ENCODE results near the gene TXNRD1.

GRCh38 chr12:104342147-104342546, 126.6 kb downstream of the TXNRD1 start:
- no peak for TF ChIP-seq EZH2 (IDR thresholded peaks at IDR 0.05; ENCODE audit: insufficient read depth, low read length)
- TF ChIP-seq, protein P1, sequence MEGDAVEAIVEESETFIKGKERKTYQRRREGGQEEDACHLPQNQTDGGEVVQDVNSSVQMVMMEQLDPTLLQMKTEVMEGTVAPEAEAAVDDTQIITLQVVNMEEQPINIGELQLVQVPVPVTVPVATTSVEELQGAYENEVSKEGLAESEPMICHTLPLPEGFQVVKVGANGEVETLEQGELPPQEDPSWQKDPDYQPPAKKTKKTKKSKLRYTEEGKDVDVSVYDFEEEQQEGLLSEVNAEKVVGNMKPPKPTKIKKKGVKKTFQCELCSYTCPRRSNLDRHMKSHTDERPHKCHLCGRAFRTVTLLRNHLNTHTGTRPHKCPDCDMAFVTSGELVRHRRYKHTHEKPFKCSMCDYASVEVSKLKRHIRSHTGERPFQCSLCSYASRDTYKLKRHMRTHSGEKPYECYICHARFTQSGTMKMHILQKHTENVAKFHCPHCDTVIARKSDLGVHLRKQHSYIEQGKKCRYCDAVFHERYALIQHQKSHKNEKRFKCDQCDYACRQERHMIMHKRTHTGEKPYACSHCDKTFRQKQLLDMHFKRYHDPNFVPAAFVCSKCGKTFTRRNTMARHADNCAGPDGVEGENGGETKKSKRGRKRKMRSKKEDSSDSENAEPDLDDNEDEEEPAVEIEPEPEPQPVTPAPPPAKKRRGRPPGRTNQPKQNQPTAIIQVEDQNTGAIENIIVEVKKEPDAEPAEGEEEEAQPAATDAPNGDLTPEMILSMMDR (IDR thresholded peaks at IDR 0.05; ENCODE audit: insufficient read depth, low read depth, low read length) = no peak

All from astrocyte (in vitro differentiated cells and primary cell).